Activated CD4-positive, alpha-beta T cell treated with anti-CD3 and anti-CD28 coated beads, Interleukin-10, Interleukin-2, amounts not matched to agents 100 ng/mL and 50 ng/mL, durations not matched to agents 16 hours and 8 hours (primary cell): ENCODE measurements around the gene RBM39.
A peak's percentile ranks its signal among the peaks of the same experiment; 100 is the strongest.
"Not testable (repeated sequence)": the region's sequence is repeated elsewhere in the genome, so short reads cannot be mapped to it uniquely, and the experiment has no call there.

Experiments used
- DNase-seq: peaks from one replicate; pipeline ENCODE4 v3.0.0-alpha.2; 2020

The RBM39 gene

DNA sequence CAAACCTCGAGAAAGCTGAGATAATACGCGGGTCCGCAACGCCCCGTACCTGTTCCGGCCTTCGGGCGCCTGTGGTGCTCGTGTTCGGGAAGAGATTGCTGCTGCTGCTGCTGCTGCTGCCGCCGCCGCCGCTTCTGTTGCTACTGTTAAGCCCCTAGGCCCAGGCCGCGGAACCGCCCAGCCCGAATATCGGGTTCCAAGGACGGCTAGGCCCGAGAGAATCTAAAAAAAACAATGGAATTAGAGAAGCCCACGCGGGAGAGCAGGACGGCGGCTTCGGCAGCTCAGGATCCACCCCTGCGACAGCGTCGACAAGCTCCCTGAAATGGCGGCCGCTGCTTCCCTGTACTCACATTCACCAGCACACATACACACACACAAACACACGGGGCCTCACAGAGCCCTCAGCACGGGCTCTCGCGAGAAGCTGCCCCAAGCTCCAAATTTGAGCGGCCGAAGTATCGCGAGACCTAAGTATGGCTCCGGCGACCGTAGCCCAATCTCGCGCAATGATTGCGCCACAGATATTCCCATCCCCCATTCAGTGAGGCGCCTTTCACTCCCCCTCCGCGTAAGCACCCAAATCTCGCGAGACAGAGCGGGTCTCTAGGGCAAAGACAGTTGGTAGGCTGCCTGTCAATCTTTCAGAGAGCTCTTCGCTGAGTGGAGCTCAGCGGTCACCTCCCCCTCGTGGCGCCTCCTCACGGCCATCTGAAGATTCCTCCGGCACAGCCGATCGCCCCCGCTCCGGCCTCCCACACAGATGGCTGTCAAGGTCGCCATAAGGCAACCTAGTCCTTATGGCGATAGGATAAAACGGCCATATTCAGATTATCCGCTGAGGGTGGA lies at the start of gene RBM39:
RBM39 (minus strand) TSS at position 369 of the 849 bp plus-strand sequence. CDS start 1,386 bp downstream, outside the sequence.
- peak; percentile 100 for DNase-seq

DNA sequence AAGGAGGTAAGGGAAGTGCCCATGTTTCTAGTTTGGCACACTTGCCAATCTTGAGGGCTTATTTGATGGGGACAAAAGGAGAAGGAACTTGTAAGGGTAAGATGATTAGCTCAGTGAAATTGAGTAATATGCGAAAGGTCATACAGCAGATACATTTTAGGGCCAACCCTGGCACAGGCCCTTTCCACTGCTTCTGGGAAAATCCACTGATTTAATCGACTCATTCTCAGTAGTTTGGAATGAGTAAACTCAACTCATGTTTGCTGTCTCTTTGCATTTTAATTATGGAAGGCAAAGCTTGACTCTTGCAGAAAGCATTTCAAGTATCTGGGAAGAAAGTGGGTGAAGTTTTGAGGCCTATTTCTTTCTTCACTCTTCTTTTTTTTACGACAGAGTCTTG lies 49.8 kb upstream of the RBM39 start:
- peak; percentile 23 for DNase-seq

DNA sequence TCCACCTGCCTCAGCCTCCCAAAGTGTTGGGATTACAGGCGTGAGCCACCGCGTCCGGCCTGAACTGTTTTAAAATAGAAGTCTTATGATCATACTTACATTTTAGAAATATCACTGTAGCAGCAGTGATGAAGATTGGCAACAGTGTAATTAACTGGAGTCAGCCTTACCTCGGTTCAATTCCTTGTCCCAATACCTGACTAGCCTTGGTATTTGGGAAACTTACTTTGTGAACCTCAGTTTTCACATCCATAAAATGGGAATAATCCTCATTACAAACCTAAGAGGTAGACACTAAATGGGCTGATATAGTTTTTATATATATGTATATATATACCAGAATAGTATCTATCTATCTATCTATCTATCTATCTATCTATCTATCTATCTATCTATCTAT lies 49.0 kb upstream of the RBM39 start:
- DNase-seq, result no peak

DNA sequence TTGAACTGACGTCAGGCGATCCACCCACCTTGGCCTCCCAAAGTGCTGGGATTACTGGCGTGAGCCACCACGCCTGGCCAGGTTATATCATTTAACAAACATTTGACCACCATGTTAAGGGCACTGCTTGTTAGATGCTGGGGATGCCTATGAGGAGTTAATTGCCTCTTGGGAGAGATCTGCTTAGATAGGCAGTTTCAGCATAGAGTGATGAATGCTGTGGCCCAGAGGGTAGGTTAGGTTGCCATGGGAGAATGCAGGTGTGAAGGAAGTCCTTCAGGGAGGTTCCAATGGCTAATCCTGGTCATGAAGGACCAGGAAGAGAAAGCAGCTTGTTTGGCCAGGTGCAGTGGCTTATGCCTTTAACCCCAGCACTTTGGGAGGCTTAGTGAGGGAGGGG lies 46.7 kb upstream of the RBM39 start:
- no peak for DNase-seq

DNA sequence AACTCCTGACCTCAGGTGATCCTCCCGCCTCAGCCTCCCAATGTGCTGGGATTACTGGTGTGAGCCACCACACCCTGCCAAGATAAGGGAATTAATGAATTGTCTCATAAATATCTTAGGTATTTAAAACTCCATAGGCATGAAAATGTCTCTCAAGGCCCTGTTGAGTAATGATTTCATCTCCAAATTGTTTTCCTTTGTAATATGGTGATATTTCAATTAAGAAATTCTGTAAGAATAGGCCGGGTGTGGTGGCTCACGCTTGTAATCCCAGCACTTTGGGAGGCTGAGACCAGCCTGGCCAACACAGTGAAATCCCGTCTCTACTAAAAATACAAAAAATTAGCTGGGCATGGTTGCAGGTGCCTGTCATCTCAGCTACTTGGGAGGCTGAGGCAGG lies 43.5 kb upstream of the RBM39 start:
- DNase-seq, result not testable (repeated sequence)

DNA sequence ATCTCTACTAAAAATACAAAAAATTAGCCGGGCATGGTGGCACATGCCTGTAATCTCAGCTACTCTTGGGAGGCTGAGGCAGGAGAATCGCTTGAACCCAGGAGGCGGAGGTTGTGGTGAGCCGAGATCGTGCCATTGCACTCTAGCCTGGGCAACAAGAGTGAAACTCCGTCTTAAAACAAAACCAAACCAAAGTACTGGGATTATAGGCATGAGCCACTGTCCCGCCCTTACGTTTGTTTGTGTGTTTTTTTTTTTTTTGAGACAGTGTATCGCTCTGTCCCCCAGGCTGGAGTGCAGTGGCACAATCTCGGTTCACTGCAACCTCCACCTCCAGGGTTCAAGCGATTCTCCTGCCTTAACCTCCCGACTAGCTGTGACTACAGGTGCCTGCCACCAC lies 41.8 kb upstream of the RBM39 start:
- peak; percentile 53 for DNase-seq

DNA sequence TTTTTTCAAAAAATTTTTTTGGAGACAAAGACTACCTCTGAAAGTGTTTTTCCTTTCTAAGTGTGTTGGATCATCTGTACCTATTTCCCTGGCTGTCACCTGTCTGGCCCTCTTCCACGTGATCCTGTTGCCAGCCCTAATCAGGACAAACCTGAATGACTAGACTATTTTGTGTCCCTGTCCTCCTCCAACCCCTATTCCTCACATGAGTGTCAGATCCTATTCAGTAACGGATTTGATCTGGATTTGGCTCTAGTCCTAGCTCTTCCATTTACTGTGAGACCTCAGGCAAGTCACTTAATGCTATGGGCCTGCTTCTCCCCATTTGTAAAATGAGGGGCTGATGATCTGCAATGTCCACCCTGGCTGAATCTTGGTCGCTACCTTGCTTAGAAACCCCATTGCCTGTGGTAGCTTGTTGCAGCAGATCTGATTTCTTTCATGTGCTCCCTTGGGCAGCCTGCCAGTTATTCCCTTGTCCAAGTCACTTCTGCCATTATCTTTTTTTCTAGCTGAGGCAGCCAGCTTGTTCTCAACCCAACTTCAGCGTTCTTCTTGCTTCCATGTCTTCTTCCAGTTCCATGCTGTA lies 34.5 kb upstream of the RBM39 start:
- DNase-seq, result no peak

DNA sequence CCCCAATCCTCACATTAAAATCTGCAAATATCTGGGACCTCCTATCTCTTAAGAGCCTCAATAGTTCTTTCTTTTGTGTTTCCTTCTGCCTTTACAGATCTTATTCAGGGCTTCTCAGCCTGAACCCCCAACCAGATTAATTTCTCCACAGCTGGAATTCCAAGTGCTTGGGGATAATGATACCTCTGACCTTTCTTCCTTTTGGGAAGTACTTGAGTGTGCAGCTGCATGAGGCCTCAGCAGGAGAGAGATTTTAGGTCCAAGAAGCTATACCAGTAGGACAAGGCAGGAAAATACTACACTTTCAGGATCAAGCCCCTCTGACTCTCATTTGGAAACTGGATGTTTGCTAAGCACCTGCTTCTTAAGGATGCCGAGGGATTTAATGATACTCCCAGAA lies 32.3 kb upstream of the RBM39 start:
- DNase-seq, result no peak

DNA sequence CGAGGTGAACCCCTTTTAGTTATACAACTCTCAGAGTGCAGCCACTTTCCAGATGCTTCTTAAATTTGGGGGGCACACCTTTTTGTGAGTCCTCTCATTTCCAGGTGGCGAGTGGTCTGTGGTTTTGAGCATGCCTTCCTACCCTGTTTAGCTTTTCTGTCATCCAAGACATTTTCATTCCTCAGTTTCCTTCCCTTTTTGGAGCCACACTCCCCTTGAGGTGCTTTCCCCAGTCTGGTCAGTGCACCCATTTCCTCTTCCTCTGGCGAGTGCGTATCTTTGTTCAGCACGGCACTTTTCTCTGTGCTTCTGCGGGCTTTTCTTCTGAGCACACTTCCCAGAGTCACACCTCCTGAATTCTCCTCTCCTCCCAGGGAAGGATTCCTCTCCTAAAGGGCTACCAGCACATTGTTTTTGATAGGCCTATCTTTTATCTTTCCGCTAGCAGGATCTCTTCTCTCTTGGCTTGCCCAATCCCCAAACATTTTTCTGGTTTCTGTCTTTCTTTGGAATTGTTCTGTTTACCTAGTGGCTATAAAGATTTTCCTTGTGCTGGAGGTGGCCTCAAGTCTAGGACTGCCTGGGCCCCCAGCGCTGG lies 31.2 kb upstream of the RBM39 start:
- DNase-seq, result peak; percentile 65

DNA sequence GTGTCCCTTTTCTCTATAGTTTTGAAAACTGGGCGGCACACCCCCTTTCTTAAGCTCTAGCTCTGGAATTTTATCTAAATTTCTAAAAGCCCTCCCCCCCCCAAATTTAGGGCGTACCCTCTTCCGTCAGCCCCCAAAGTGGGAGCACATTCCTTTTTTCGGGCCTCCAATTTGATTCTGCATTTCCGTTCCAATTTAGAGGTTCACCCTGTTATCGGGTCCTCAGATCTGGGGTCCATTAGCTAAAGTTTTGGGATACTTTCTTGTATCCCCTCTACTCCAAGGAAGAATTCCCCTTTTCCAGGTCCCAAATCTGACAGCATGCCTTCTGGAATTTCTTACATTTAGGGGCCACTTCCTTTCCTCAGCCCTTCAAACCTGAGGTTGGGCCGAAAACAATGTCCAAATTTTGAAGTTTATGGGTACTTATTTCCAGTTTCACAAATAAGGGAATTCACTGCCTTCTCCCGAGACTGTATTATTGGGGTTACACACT lies 30.6 kb upstream of the RBM39 start:
- no peak for DNase-seq

DNA sequence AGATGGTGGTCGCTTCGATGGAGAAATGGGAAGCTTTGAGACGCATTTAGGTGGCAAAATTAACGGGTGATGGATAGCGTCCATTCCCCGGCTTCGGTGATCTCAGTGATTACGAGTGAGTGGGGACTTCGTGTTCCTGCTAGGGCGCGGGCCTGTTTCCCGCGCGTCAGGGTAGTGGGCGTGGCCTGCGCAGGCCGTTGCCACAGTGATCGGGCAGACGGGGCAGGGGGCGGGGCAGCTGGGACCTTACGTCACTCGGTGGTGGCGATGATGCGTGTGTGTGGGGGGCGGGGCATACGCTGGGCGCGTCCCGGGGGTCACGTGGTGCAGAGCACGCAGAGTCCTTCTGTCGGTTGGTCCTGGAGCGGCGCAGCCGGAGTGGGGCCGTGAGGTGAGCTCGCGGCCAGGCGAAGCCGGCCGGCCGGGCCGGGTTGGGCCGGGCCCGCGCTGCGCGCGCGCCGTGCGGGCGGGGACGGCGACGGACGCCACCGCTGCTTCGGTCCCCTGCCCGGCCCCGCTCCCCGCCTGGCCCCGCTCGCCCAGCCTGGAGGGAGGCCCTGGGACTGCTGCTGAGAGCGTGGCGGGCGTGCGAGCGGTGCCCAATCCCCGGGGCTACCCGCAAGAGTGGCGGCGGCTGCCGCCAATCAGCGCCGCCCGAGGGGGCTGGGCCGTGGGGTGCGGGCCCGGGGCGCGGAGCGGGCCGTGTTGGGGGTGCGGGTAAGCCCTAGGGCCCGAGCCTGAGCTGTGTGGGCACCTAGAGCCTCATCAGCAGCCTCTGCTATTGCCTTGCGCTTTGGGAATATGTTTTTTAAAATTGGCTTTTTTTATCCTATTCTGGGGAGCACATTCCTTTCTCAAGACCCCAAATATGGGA lies 29.9 kb upstream of the RBM39 start, which contains the start of gene PHF20:
PHF20 (plus strand) TSS at position 327 of the 874 bp plus-strand sequence. CDS start 29,508 bp downstream, outside the sequence.
- peak; percentile 99 for DNase-seq

DNA sequence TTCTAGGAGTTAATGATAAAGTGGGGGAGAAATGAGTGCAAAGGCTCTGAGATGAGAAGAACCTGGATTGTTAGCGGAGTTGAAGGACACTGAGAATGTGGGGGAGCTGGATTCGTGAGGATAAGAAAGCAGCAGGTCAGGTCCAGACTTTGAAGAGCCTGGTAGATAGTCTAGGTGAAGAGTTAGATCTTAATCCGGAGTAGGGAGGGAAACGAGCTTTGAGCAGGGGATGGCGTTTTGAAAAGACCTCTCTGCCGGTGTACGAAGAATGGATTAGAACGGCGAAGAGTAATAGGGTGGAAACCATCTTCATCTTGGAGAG lies 29.3 kb upstream of the RBM39 start:
- no peak for DNase-seq

DNA sequence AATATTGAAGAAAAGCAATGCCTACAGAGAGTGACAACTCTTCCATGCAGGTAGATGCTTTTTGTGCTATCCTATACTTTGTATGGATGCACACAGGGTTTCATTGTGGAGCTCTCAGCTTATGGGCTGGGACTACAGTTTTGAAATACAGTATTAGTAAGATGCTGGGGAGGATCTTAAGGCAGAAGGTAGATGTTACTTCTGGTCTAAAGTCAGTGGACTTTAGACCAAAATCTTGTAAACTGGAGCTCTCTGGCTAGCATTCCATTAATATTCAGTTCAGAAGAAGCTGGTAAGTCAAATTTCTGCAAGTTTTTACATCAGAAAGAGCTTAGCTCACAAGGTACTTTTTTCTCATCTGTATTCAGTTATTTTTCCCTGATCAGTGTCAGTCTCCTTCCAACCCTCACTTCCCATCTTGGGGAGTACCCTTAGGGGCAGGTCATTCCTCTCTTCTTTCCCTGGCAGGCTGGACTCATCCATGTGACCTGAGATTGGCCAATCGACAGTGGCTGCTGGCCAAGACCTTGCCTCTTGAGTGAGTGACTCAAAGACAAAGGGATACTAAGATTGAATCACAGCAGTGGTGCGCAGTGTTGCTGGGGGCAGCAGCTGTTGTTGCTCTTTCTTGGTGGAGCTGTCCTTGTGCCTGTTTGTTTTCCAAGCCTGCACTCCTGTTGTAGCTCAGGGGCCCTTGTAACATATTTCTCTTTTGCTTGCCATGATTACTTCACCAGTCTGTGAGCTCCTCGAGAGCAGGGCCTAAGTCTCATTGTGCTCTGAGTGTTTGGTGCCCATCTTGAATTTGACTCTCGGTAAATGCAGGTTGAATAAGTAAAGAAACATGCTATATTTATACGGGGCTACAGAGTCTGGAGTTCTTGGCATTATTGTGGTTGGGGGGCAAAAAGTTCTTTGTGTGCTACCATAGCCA lies 26.9 kb upstream of the RBM39 start:
- DNase-seq, result peak; percentile 71

DNA sequence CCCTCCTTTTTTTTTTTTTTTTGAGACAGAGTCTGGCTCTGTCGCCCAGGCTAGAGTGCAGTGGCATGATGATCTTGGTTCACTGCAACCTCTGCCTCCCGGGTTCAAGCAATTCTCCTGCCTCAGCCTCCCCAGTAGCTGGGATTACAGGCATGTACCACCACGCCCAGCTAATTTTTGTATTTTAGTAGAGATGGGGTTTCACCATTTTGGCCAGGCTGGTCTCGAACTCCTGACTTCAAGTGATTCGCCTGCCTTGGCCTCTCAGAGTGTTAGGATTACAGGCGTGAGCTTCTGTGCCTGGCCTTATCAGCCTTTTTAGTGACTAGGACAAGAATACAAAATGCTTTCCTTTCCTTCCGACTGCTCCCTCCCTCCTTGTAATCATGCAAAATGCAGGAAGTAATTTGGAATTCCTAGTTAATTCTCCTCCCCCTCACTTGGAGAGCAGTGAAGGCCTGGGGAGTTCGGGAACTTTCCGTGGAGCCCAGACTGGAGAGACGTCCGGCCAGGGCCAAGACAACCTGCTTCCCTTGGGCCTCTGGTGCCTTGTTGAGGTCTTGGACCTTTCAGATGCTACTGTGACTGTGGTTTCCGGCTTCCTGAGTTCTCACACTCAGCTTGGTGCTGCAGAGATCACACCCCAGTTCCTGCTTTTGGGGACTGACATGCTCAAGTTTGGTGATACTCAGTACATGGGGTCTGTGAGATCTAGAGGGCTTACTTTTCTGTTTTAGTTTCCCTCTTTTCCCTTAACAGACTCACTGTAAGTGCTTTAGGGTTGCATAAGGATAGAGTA lies 25.8 kb upstream of the RBM39 start:
- DNase-seq, result peak; percentile 87

DNA sequence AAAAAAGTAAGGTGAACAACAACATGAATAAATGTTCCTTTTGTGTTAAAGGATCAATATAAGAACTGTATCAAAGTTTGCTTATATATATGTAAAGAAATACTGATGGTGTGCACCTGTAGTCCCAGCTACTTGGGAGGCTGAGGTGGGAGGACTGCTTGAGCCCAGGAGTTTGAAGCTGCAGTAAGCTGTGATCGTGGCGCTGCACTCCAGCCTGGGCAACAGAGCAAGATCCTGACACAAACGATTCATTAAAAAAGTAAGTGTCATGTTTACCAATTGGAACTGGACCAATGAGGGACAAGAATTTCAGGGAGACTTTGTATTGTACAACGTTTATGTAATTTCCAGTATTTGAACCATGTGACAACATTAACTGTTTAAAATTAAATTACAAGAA lies 24.8 kb upstream of the RBM39 start:
- DNase-seq, result no peak

DNA sequence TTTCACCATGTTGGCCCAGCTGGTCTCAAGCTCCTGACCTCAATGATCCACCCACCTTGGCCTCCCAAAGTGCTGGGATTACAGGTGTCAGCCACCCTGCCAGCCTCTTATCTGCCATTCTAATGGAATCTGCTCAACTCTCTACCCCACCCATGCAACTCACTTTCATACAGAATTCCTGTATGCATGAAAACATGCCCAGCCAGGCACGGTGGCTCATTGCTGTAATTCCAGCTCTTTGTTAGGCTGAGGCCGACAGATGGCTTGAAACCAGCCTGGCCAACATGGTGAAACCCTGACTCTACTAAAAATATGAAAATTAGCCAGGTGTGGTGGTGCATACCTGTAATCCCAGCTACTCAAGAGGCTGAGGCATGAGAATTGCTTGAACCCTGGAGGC lies 22.9 kb upstream of the RBM39 start:
- not testable (repeated sequence) for DNase-seq

DNA sequence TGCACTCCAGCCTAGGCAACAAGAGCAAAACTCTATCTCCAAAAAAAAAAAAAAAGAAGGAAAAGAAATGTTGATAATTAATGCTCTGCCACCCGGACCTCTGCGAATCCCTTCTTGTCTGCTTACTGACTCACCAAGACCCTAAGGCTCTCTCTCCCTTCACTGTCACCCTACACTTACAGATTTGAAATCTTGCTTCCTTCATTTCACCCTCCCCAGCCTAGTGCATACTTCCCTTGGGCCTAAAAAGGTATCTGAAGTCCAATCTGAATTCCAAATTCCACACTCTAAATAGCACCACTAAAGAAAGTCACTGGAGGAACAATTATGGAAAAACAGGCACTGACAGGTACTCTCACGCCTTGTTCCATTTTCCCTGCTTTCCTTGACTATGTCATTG lies 20.4 kb upstream of the RBM39 start:
- DNase-seq, result no peak

DNA sequence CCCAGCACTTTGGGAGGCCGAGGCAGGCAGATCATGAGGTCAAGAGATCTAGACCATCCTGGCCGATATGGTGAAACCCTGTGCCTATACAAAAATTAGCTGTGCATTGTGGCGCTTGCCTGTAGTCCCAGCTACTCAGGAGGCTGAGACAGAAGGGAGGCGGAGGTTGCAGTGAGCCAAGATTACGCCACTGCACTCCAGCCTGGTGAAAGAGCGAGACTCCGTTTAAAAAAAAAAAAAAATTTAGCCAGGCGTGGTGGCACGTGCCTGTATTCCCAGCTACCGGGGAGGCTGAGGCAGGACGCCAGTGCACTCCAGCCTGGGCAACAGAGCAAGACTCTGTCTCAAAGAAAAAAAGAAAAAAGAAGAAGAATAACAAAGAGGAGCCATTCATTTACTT lies 19.5 kb upstream of the RBM39 start:
- not testable (repeated sequence) for DNase-seq

DNA sequence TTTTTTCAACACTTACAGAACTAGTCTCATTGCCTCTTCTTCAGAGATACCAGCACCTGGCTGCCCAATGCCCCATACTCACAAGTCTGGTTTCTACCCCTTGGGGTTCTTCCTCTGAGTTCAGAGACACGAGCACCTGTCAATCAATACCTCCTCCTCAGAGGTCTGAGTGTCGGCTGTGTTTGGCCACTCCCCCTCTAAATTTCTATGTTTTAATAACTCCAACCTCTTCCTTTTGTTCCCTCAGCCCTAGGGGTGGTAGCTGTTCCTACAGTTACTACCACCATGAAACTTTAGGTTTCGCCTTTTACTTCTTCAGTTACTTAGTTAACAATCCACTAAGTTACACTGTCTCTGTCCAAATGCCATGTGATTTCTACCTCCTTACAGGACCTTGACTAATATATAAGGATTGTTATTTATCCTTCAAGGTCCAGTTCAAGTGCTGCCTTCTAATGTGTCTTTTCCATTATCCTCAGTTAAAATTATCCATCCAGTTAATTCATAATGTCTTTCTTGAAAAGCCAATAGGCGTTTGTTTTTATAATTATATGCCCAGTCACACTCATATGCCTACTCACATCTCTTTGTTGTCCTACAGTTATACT lies 15.1 kb upstream of the RBM39 start:
- no peak for DNase-seq

DNA sequence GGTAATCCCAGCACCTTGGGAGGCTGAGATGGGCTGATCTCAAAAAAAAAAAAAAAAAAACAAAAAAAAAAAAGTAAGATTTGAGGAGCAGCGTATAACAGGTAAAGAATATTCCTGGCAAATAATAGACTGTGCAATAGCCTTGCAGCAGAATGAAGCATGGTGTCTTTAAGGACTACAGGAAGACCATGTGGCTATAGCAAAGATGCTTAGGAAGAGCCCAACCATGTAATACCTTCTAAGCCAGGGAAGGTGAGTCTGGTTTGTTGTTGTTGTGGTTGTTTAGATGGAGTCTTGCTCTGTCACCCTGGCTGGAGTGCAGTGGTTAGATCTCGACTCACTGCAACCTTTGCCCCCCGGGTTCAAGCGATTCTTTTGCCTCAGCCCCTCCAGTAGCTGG lies 14.3 kb upstream of the RBM39 start:
- no peak for DNase-seq

DNA sequence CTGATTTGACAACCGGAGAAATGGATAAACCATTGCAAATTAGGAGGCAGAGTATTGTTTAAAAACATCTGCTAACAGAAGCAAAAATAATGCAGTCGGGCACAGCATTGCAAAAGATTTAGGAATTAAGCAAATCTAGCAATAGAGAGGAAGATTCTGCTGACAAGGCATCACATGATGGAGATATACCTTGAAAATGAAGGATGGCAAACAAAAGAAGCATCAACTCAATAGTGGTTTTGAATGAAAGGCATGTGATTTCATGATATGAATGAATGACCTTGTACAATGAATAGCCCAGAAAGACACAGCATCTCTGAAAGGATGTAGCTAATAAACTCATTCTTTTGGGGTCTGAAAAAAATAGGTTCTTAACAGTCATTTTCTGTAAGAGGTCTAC lies 8.6 kb upstream of the RBM39 start:
- no peak for DNase-seq
